ENCODE measurements around the gene NADSYN1.
"Not testable (repeated sequence)": the region's sequence is repeated elsewhere in the genome, so short reads cannot be mapped to it uniquely, and the experiment has no call there.

Gene NADSYN1

GRCh38 chr11:71526796-71527575, 74.0 kb downstream of the NADSYN1 start, which contains the start of gene KRTAP5-7:
KRTAP5-7 (plus strand) TSS chr11:71527267; CDS start chr11:71527301, 34 bp downstream.
- DNase-seq (ENCODE audit: low spot score) = not testable (repeated sequence)

GRCh38 chr11:71527576-71528210, 74.7 kb downstream of the NADSYN1 start:
- DNase-seq (ENCODE audit: low spot score) = no peak

GRCh38 chr11:71530602-71531001, 77.6 kb downstream of the NADSYN1 start:
- no peak for DNase-seq (ENCODE audit: low spot score)

- no peak for DNase-seq (ENCODE audit: low spot score)
Measured at GRCh38 chr11:71532036-71532610, 79.1 kb downstream of the NADSYN1 start.

GRCh38 chr11:71534711-71535608, 82.0 kb downstream of the NADSYN1 start:
- not testable (repeated sequence) for DNase-seq (ENCODE audit: low spot score)

- no peak for DNase-seq (ENCODE audit: low spot score)
Measured at GRCh38 chr11:71535825-71536224, 82.8 kb downstream of the NADSYN1 start.

GRCh38 chr11:71537537-71537936, 84.5 kb downstream of the NADSYN1 start:
- DNase-seq (ENCODE audit: low spot score) = no peak

- not testable (repeated sequence) for DNase-seq (ENCODE audit: low spot score)
Measured at GRCh38 chr11:71537977-71538665, 85.1 kb downstream of the NADSYN1 start, which contains the start of gene KRTAP5-8. KRTAP5-8 (plus strand) TSS chr11:71538025; CDS start chr11:71538056, 31 bp downstream.

- DNase-seq (ENCODE audit: low spot score) = no peak
Measured at GRCh38 chr11:71538666-71538990, 85.6 kb downstream of the NADSYN1 start.

- no peak for DNase-seq (ENCODE audit: low spot score)
Measured at GRCh38 chr11:71539017-71539416, 86.0 kb downstream of the NADSYN1 start.

- not testable (repeated sequence) for DNase-seq (ENCODE audit: low spot score)
Measured at GRCh38 chr11:71539971-71540370, 87.0 kb downstream of the NADSYN1 start.

GRCh38 chr11:71540521-71541304, 87.7 kb downstream of the NADSYN1 start:
- not testable (repeated sequence) for DNase-seq (ENCODE audit: low spot score)

- no peak for DNase-seq (ENCODE audit: low spot score)
Measured at GRCh38 chr11:71542382-71542781, 89.4 kb downstream of the NADSYN1 start.

- DNase-seq (ENCODE audit: low spot score) = no peak
Measured at GRCh38 chr11:71542879-71543777, 90.1 kb downstream of the NADSYN1 start.

GRCh38 chr11:71543866-71544265, 90.9 kb downstream of the NADSYN1 start:
- no peak for DNase-seq (ENCODE audit: low spot score)

GRCh38 chr11:71544525-71545214, 91.7 kb downstream of the NADSYN1 start:
- no peak for DNase-seq (ENCODE audit: low spot score)

GRCh38 chr11:71545405-71545966, 92.5 kb downstream of the NADSYN1 start:
- no peak for DNase-seq (ENCODE audit: low spot score)

GRCh38 chr11:71548120-71548519, 95.1 kb downstream of the NADSYN1 start, which contains the start of gene KRTAP5-9:
KRTAP5-9 (plus strand) TSS chr11:71548420; CDS start chr11:71548658, 238 bp downstream.
- DNase-seq (ENCODE audit: low spot score) = no peak

Data from putamen (tissue), 1 donor.